Ovary (tissue), 9 donors: ENCODE results near the gene WDR1. TPM values are rescaled to one million over a fixed set of nuclear protein-coding genes. Genes with fewer than 3 reads are reported as not detected.

Experiments
- DNase-seq, 5 donors: peaks; one replicate each; pipeline ENCODE4 v3.0.0-alpha.2; 2019 to 2020
- H3K27ac ChIP-seq, 2 donors: fragments of 200-600 bp; one replicate each; pipeline versions ENCODE4 v1.5.1 to v1.8.0; 2019 to 2022
- H3K27me3 ChIP-seq: fragments of 200-600 bp; one replicate; pipeline ENCODE4 v1.8.0; 2022
- H3K36me3 ChIP-seq: fragments of 200-600 bp; sonication (generic); one replicate; pipeline ENCODE4 v1.5.1; 2019
- H3K4me1 ChIP-seq: one replicate; pipeline ENCODE4 v1.8.1; 2013; ENCODE audit warnings: mild to moderate bottlenecking, moderate library complexity; ENCODE audit not compliant: insufficient read depth
- H3K4me3 ChIP-seq: fragments of 200-600 bp; sonication (generic); one replicate; pipeline ENCODE4 v1.5.1; 2017
- H3K9me3 ChIP-seq, 2 donors: fragments of 200-600 bp in 1 of 2; sonication (generic) in 1 of 2; one replicate each; pipeline versions ENCODE4 v1.5.1 to v1.8.1; 2013 to 2019; ENCODE audit warnings: mild to moderate bottlenecking in 1 of 2, moderate library complexity in 1 of 2
- EP300 ChIP-seq: sonication (generic); formaldehyde crosslinking; IDR thresholded peaks from one replicate; pipeline ENCODE4 v1.6.1; 2017; ENCODE audit warnings: antibody characterized with exemption
- POLR2A ChIP-seq: fragments of 450-650 bp; IDR thresholded peaks from one replicate; pipeline ENCODE4 v1.6.1; 2017; ENCODE audit warnings: antibody characterized with exemption, mild to moderate bottlenecking, moderate library complexity
- WGBS, 3 donors: extraction: QIAGEN DNeasy Blood & Tissue Kit in 1 of 3; methylation state at CpG; one replicate each; pipeline versions ENCODE4 v1.1.5 to v1.1.7; 2013 to 2017; 5-methylcytosine and 5-hydroxymethylcytosine counted together
- intact Hi-C, 4 donors: fragments of 100-400 bp; cut with DNase I; formaldehyde crosslinking; loops; one replicate each; pipeline versions ENCODE4 v1.11.0 to v1.15.1; 2022 to 2023
- polyA plus RNA-seq, 2 donors: library from polyadenylated mRNA; stranded (reverse); fragments of 200-250 nt in 1 of 2; fragments of 350-450 nt in 1 of 2; fragmentation: Illumina TruSeq in 1 of 2; extraction: RNeasy Lipid Tissue Mini Kit (QIAGEN cat#74804) in 1 of 2; gene quantifications; one replicate each; pipeline ENCODE4 v1.2.3, GENCODE V29; 2013 to 2014
- total RNA-seq, 7 donors: library from RNA; depleted of rRNA in 2 of 7; stranded (reverse); fragments of >200 nt in 2 of 7; fragmentation: NEBNext Ultra II Directional in 3 of 7; extraction: Animal tissue kit (Norgen Biotek cat#: 25700) in 3 of 7; gene quantifications; one replicate each; pipeline versions ENCODE4 v1.1.0 to v1.2.4, GENCODE V29; 2016 to 2023
- TF ChIP-seq, protein P1 (sequence below), 3 donors: fragments of 450-650 bp in 2 of 3; fragments of 200-600 bp in 1 of 3; IDR thresholded peaks; one replicate each; pipeline versions ENCODE4 v1.5.1 to v1.8.0; 2016 to 2022; ENCODE audit warnings: antibody characterized with exemption in 3 of 3, mild to moderate bottlenecking in 1 of 3
- donor health status: DM: no; HTN: no; CAD: no; lungs with moderate emphysema.
- donor health status: DM: no; HTN: no; CAD: no.
- donor health status: Bipolar disorder and iron deficiency.
- donor health status: DM: yes; HTN: yes; CAD: no.
- donor health status: DM: no; HTN: no; CAD: no.
- donor health status: DM: yes; HTN: yes; CAD: no.

Gene WDR1
- total and polyA plus RNA-seq, 9 donors: 67.2 to 352 (median 260) TPM

DNA sequence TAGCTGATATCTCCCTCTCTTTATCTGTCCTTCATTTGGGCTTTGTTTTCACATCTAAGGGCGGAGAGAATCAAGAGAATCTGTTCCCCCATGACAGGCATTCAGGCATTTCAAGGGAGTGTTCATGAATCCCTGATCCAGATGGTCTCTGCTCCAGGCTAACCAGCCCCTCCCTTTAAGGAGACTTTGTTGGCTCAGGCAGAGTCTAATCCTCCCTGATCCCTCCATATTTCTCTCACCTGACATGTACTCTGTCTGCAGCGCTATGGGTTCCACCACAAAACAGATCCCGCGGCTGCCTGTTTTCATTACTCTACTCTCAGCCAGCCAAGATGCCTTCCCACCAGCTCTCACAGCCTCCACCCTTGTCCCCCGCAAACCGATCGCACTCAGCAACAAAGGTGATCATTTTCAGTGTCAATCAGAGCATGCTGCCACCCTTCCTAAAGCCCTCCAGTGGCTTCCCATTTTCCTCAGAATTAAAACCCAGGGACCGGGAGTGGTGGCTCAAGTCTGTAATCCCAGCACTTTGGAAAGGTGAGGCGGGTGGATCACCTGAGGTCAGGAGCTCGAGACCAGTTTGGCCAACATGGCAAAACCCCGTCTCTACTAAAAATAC lies 65.0 kb downstream of the WDR1 start:
- Histone ChIP-seq H3K36me3 (no peaks in the 10 kb centered on the region), H3K4me3 (no peak overlapping the region), H3K27me3 (no peaks in the 10 kb centered on the region), H3K27ac (no peak overlapping the region), H3K4me1 (no peaks in the 10 kb centered on the region), H3K9me3 (no peaks in the 10 kb centered on the region)
- intact Hi-C loops: no loop called here
- TF ChIP-seq, protein P1, sequence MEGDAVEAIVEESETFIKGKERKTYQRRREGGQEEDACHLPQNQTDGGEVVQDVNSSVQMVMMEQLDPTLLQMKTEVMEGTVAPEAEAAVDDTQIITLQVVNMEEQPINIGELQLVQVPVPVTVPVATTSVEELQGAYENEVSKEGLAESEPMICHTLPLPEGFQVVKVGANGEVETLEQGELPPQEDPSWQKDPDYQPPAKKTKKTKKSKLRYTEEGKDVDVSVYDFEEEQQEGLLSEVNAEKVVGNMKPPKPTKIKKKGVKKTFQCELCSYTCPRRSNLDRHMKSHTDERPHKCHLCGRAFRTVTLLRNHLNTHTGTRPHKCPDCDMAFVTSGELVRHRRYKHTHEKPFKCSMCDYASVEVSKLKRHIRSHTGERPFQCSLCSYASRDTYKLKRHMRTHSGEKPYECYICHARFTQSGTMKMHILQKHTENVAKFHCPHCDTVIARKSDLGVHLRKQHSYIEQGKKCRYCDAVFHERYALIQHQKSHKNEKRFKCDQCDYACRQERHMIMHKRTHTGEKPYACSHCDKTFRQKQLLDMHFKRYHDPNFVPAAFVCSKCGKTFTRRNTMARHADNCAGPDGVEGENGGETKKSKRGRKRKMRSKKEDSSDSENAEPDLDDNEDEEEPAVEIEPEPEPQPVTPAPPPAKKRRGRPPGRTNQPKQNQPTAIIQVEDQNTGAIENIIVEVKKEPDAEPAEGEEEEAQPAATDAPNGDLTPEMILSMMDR (IDR thresholded peaks at IDR 0.05): no peak
- TF ChIP-seq EP300: no peak
- no peak for TF ChIP-seq POLR2A
- 61 to 74% (median 66%) methylated on average over 11 of the region's 11 CpGs for WGBS, 3 donors
- DNase-seq: no peak

DNA sequence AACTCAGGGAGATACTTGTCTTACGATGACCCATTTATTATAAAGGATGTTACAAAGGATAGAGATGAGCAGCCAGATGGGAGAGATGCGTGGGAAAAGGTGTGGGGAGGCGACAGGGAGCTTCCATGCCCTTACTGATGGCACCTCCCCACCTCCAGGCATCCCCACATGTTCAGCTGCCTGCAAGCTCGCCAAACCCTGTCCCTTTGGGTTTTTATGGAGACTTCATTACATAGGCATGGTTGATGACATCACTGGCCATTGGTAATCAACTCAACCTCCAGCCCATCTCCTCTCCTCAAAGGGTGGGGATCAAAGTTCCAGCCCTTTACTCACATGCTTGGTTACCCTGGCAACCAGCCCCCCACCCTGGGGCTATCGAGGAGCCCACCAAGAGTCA lies 65.9 kb downstream of the WDR1 start:
- H3K4me3 ChIP-seq: no peak overlapping the region
- no peaks in the 10 kb centered on the region for H3K36me3 ChIP-seq
- TF ChIP-seq, protein P1 (IDR thresholded peaks at IDR 0.05): no peak
- TF ChIP-seq POLR2A (no peak), EP300 (no peak)
- H3K9me3 ChIP-seq: no peaks in the 10 kb centered on the region
- no peak overlapping the region for H3K27ac ChIP-seq
- intact Hi-C loops: no loop called here
- no peaks in the 10 kb centered on the region for H3K4me1 ChIP-seq
- H3K27me3 ChIP-seq: no peaks in the 10 kb centered on the region
- WGBS, 3 donors: 70 to 80% (median 76%) methylated on average over 5 of the region's 5 CpGs
- DNase-seq: no peak

DNA sequence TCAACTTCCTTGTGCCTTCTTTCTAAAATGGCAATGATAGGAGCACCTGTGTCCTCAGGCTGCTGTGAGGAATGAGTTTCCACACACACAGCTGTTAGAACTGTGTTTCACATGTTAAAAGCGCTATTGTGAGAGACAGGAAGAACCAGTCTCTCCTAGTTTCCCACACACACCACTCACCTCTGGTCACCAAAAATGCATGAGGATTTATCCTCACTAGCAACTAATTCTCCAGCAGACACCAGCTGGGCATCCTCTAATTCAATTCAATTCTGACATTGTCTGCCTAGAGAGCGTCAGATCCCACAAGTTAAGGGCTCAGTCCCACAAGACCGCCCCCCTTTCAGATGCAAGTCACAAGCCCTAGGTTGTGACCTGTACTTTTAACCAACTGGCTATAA lies 66.3 kb downstream of the WDR1 start:
- H3K36me3 ChIP-seq: no peaks in the 10 kb centered on the region
- H3K4me1 ChIP-seq: no peaks in the 10 kb centered on the region
- H3K4me3 ChIP-seq: no peak overlapping the region
- H3K9me3 ChIP-seq: no peaks in the 10 kb centered on the region
- WGBS, 3 donors: 82 to 91% (median 86%) methylated on average over 3 of the region's 3 CpGs
- intact Hi-C loops: no loop called here
- TF ChIP-seq EP300 (no peak), POLR2A (no peak)
- TF ChIP-seq, protein P1 (IDR thresholded peaks at IDR 0.05): no peak
- DNase-seq: no peak
- H3K27ac ChIP-seq: no peak overlapping the region
- H3K27me3 ChIP-seq: no peaks in the 10 kb centered on the region

DNA sequence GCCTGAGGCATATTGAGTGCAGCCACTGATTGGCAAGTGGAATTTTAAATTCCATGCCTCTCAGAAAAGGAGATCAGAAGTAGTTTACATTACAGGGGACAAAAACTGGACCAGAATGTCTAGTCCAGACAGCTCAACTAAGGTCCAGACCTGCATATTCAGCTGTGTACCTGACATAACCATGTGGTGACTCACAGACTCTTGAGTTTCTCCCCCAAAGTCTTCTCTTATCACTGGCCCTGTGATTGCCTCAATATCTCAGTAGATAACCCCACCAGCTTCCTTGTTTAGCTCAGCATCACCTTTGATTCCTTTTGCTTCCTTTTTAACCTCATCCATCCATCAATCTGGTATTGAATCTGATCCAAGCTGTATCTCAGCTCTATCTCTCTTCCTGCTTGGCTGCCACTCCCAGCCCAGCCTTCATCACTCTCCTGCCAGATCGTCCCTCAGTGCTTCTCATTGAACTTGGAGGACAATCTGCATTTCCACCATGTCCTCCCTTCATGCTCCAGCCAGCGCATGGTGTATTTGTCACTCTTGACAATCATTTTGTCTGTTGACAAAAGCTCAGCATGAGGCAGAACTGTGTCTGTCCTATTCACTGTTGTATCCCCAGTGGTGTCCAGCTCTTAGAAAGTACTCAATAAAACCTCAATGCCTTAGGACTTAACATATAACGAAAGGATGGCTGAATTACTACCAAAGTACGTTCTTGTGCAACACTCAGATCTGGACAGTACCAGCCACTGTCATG lies 67.5 kb downstream of the WDR1 start:
- no peak overlapping the region for H3K27ac ChIP-seq
- no peak for DNase-seq
- intact Hi-C loops: no loop called here
- H3K4me3 ChIP-seq: no peak overlapping the region
- H3K27me3 ChIP-seq: no peaks in the 10 kb centered on the region
- H3K9me3 ChIP-seq: no peaks in the 10 kb centered on the region
- H3K4me1 ChIP-seq: no peaks in the 10 kb centered on the region
- TF ChIP-seq POLR2A (no peak), EP300 (no peak)
- TF ChIP-seq, protein P1 (IDR thresholded peaks at IDR 0.05): no peak
- no peaks in the 10 kb centered on the region for H3K36me3 ChIP-seq
- WGBS, 3 donors: 76 to 87% (median 81%) methylated on average over 4 of the region's 4 CpGs
